GM12878 (cell line): ENCODE measurements around the gene ANP32E. TPM values are rescaled to one million over a fixed set of nuclear protein-coding genes. Genes with fewer than 3 reads are reported as not detected.

Experiments used
- CBX3 ChIP-seq: fragments of 200-600 bp; sonication (generic); IDR thresholded peaks from 2 replicates; pipeline ENCODE4 v1.6.1; 2016; ENCODE audit warnings: low read depth, borderline replicate concordance
- HDGF ChIP-seq: fragments of 450-650 bp; IDR thresholded peaks from 2 replicates; pipeline ENCODE4 v1.6.1; 2016; ENCODE audit warnings: antibody characterized with exemption
- MYB ChIP-seq: fragments of 150-350 bp; IDR thresholded peaks from 2 replicates; pipeline ENCODE4 v1.6.1; 2014; ENCODE audit warnings: mild to moderate bottlenecking, low read depth, low read length, borderline replicate concordance
- NBN ChIP-seq: fragments of 450-650 bp; IDR thresholded peaks from 2 replicates; pipeline ENCODE4 v1.6.1; 2016
- NFYB ChIP-seq: IDR thresholded peaks from 2 replicates; pipeline ENCODE4 v1.6.1; 2011; ENCODE audit warnings: low read depth, mild to moderate bottlenecking, low read length, improper control_type of control experiment, moderate library complexity; ENCODE audit not compliant: insufficient read depth
- PAX8 ChIP-seq: fragments of 450-650 bp; IDR thresholded peaks from 2 replicates; pipeline ENCODE4 v1.6.1; 2017; ENCODE audit warnings: mild to moderate bottlenecking, moderate library complexity
- PRDM15 ChIP-seq: fragments of 450-650 bp; formaldehyde crosslinking; IDR thresholded peaks from 2 replicates; pipeline ENCODE4 v1.4.0; 2020; ENCODE audit warnings: mild to moderate bottlenecking, moderate library complexity
- SIX5 ChIP-seq: IDR thresholded peaks from 2 replicates; pipeline ENCODE4 v1.6.1; 2011; ENCODE audit warnings: mild to moderate bottlenecking, low read depth, low read length, moderate library complexity; ENCODE audit not compliant: severe bottlenecking
- SRF ChIP-seq, 2 experiments: IDR thresholded peaks; 2 replicates each; pipeline ENCODE4 v1.6.1; 2011; ENCODE audit warnings: low read depth in 2 of 2, low read length in 2 of 2, mild to moderate bottlenecking in 1 of 2, moderate library complexity in 1 of 2
- WRNIP1 ChIP-seq: IDR thresholded peaks from 2 replicates; pipeline ENCODE4 v1.6.1; 2011; ENCODE audit warnings: low read depth, low read length, improper control_type of control experiment, borderline replicate concordance
- ZNF622 ChIP-seq: fragments of 450-650 bp; IDR thresholded peaks from 2 replicates; pipeline ENCODE4 v1.6.1; 2017; ENCODE audit warnings: mild to moderate bottlenecking, inconsistent platforms
- polyA plus RNA-seq, 11 experiments: library from polyadenylated mRNA; depleted of rRNA in 4 of 11; unstranded in 6 of 11; stranded (reverse) in 5 of 11; fragments of >200 nt; fragmentation: Nextera tagmentation in 4 of 11; fragmentation: Illumina TruSeq in 1 of 11; extraction: Ambion mirVana in 4 of 11; extraction: Trizol in 1 of 11; gene quantifications; 1 replicate in 1 of 11; 2 replicates in 10 of 11; pipeline versions ENCODE4 v1.2.1 to v1.2.3, GENCODE V29; 2011 to 2016; ENCODE audit warnings: inconsistent platforms in 2 of 11, missing spikeins in 2 of 11, low read depth in 1 of 11
- total RNA-seq, 4 experiments: library from RNA; depleted of rRNA in 3 of 4; stranded (reverse); fragments of >200 nt in 3 of 4; fragmentation: Illumina TruSeq in 1 of 4; extraction: Trizol in 1 of 4; gene quantifications; 2 replicates each; pipeline versions ENCODE4 v1.2.1 to v1.2.3, GENCODE V29; 2013 to 2021
- TF ChIP-seq, protein P1 (sequence below): fragments of 450-650 bp; IDR thresholded peaks from 2 replicates; pipeline ENCODE4 v1.6.1; 2018; ENCODE audit warnings: mild to moderate bottlenecking, low read depth, moderate library complexity; ENCODE audit not compliant: partially characterized antibody
- TF ChIP-seq, protein P2 (sequence below): fragments of 450-650 bp; IDR thresholded peaks from 2 replicates; pipeline ENCODE4 v1.6.1; 2017; ENCODE audit warnings: mild to moderate bottlenecking, moderate library complexity
- TF ChIP-seq, protein P3 (sequence below): IDR thresholded peaks from 2 replicates; pipeline ENCODE4 v1.6.1; 2012; ENCODE audit warnings: mild to moderate bottlenecking, low read depth, low read length

ANP32E gene
- total and polyA plus RNA-seq, 10 of the 15 experiments (the other 5 are each of a cell fraction or from before 2014, with no cell fraction given), result 59.2 to 250 (median 121) TPM

DNA sequence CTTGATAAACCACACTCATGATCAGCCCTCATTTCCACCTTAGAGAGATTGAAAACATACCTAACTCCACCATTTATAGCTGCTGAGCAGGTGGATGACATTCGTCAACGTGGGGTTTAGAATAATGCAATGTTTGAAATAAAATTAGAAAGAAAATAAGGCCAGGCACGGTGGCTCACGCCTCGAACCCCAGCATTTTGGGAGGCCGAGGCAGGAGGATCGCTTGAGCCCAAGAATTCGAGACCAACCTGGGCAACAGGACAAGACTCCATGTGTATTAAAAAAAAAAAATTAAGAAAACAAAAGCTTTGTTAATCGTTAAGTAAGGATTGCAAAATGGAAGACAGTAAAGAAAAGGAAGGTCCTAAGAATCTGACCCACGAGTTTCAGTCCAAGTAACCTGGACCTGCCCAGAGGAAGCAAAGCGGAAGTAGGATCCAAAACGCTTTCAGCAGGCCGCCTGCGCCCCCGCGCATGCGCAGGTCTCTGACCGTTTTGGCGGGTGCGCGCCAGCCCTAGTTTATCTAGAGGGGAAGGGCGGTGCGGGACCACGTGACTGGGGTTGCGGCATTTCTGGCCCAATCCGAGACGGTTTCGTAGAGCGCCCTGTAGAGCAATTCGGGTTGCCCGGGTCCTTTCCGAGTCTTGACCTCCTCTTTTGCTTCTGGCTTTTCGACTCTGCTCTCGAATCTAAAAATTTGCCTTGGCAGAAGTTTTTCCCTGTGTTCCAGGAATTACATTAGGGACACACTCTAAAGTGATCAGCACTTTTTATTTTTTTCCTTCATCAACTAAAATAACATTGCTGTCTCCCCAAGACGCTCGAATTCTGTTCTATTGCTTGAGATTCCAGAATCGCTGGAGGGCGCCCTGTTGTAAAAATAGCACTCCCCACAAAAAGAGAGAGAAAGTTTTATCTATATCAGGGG lies 22.5 kb downstream of the ANP32E start (continued):
- TF ChIP-seq, protein P1, sequence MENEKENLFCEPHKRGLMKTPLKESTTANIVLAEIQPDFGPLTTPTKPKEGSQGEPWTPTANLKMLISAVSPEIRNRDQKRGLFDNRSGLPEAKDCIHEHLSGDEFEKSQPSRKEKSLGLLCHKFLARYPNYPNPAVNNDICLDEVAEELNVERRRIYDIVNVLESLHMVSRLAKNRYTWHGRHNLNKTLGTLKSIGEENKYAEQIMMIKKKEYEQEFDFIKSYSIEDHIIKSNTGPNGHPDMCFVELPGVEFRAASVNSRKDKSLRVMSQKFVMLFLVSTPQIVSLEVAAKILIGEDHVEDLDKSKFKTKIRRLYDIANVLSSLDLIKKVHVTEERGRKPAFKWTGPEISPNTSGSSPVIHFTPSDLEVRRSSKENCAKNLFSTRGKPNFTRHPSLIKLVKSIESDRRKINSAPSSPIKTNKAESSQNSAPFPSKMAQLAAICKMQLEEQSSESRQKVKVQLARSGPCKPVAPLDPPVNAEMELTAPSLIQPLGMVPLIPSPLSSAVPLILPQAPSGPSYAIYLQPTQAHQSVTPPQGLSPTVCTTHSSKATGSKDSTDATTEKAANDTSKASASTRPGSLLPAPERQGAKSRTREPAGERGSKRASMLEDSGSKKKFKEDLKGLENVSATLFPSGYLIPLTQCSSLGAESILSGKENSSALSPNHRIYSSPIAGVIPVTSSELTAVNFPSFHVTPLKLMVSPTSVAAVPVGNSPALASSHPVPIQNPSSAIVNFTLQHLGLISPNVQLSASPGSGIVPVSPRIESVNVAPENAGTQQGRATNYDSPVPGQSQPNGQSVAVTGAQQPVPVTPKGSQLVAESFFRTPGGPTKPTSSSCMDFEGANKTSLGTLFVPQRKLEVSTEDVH, result no peak
- TF ChIP-seq NFYB (peak; percentile 64; the same call in 1 of the 2 replicates), MYB (no peak), CBX3 (no peak), HDGF (no peak), SIX5 (no peak), NBN (no peak), PRDM15 (CRISPR knock-in tag) (no peak), WRNIP1 (no peak), SRF (IDR thresholded peaks at IDR 0.05; ENCODE audit: low read depth in 2 of 2, low read length in 2 of 2) (peak; percentile 52 to 59; a peak in 2 of 4 replicates), ZNF622 (no peak), PAX8 (peak; percentile 83)
- TF ChIP-seq, protein P2, sequence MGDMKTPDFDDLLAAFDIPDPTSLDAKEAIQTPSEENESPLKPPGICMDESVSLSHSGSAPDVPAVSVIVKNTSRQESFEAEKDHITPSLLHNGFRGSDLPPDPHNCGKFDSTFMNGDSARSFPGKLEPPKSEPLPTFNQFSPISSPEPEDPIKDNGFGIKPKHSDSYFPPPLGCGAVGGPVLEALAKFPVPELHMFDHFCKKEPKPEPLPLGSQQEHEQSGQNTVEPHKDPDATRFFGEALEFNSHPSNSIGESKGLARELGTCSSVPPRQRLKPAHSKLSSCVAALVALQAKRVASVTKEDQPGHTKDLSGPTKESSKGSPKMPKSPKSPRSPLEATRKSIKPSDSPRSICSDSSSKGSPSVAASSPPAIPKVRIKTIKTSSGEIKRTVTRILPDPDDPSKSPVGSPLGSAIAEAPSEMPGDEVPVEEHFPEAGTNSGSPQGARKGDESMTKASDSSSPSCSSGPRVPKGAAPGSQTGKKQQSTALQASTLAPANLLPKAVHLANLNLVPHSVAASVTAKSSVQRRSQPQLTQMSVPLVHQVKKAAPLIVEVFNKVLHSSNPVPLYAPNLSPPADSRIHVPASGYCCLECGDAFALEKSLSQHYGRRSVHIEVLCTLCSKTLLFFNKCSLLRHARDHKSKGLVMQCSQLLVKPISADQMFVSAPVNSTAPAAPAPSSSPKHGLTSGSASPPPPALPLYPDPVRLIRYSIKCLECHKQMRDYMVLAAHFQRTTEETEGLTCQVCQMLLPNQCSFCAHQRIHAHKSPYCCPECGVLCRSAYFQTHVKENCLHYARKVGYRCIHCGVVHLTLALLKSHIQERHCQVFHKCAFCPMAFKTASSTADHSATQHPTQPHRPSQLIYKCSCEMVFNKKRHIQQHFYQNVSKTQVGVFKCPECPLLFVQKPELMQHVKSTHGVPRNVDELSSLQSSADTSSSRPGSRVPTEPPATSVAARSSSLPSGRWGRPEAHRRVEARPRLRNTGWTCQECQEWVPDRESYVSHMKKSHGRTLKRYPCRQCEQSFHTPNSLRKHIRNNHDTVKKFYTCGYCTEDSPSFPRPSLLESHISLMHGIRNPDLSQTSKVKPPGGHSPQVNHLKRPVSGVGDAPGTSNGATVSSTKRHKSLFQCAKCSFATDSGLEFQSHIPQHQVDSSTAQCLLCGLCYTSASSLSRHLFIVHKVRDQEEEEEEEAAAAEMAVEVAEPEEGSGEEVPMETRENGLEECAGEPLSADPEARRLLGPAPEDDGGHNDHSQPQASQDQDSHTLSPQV, result no peak
- TF ChIP-seq, protein P3, sequence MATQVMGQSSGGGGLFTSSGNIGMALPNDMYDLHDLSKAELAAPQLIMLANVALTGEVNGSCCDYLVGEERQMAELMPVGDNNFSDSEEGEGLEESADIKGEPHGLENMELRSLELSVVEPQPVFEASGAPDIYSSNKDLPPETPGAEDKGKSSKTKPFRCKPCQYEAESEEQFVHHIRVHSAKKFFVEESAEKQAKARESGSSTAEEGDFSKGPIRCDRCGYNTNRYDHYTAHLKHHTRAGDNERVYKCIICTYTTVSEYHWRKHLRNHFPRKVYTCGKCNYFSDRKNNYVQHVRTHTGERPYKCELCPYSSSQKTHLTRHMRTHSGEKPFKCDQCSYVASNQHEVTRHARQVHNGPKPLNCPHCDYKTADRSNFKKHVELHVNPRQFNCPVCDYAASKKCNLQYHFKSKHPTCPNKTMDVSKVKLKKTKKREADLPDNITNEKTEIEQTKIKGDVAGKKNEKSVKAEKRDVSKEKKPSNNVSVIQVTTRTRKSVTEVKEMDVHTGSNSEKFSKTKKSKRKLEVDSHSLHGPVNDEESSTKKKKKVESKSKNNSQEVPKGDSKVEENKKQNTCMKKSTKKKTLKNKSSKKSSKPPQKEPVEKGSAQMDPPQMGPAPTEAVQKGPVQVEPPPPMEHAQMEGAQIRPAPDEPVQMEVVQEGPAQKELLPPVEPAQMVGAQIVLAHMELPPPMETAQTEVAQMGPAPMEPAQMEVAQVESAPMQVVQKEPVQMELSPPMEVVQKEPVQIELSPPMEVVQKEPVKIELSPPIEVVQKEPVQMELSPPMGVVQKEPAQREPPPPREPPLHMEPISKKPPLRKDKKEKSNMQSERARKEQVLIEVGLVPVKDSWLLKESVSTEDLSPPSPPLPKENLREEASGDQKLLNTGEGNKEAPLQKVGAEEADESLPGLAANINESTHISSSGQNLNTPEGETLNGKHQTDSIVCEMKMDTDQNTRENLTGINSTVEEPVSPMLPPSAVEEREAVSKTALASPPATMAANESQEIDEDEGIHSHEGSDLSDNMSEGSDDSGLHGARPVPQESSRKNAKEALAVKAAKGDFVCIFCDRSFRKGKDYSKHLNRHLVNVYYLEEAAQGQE, result no peak
